ENCODE data around the gene UBL4B.

The UBL4B gene

GRCh38 chr1:110118636-110119396 lies 6.6 kb downstream of the UBL4B start:
- DNase-seq, result no peak

GRCh38 chr1:110119843-110120242 lies 7.6 kb downstream of the UBL4B start:
- DNase-seq, result no peak

GRCh38 chr1:110120960-110121561 lies 8.8 kb downstream of the UBL4B start:
- DNase-seq, result no peak

GRCh38 chr1:110123224-110123623 lies 11.0 kb downstream of the UBL4B start:
- peak; percentile 40 for DNase-seq

GRCh38 chr1:110125810-110126209 lies 13.6 kb downstream of the UBL4B start:
- no peak for DNase-seq

- no peak for DNase-seq
Measured at GRCh38 chr1:110130113-110130591, 17.9 kb downstream of the UBL4B start.

GRCh38 chr1:110130989-110131388 lies 18.7 kb downstream of the UBL4B start:
- no peak for DNase-seq

- DNase-seq, result no peak
Measured at GRCh38 chr1:110132682-110133081, 20.4 kb downstream of the UBL4B start.

GRCh38 chr1:110133436-110133835 lies 21.2 kb downstream of the UBL4B start:
- peak; percentile 11 for DNase-seq

- no peak for DNase-seq
Measured at GRCh38 chr1:110134050-110134595, 21.9 kb downstream of the UBL4B start.

GRCh38 chr1:110135246-110135645 lies 23.0 kb downstream of the UBL4B start:
- no peak for DNase-seq

GRCh38 chr1:110135666-110136065 lies 23.4 kb downstream of the UBL4B start:
- DNase-seq, result no peak

- no peak for DNase-seq
Measured at GRCh38 chr1:110136911-110137310, 24.7 kb downstream of the UBL4B start.

- no peak for DNase-seq
Measured at GRCh38 chr1:110138956-110139355, 26.7 kb downstream of the UBL4B start.

- DNase-seq, result no peak
Measured at GRCh38 chr1:110144366-110144765, 32.1 kb downstream of the UBL4B start.

GRCh38 chr1:110148961-110149360 lies 36.7 kb downstream of the UBL4B start:
- no peak for DNase-seq

GRCh38 chr1:110150330-110151174 lies 38.3 kb downstream of the UBL4B start, which contains the start of gene SLC6A17:
SLC6A17 (plus strand) TSS chr1:110150494; CDS start chr1:110166930, 16,436 bp downstream.
- DNase-seq, result peak; percentile 53

GRCh38 chr1:110151175-110151669 lies 39.0 kb downstream of the UBL4B start:
- no peak for DNase-seq

- DNase-seq, result peak; percentile 35
Measured at GRCh38 chr1:110152133-110152785, 40.0 kb downstream of the UBL4B start.

GRCh38 chr1:110153407-110153950 lies 41.2 kb downstream of the UBL4B start:
- no peak for DNase-seq

GRCh38 chr1:110155878-110156522 lies 43.8 kb downstream of the UBL4B start:
- peak; percentile 56 for DNase-seq

Data from fibroblast of skin of abdomen (primary cell).